ENCODE measurements around the gene IRF2BP1. TPM values are rescaled to one million over a fixed set of nuclear protein-coding genes. Genes with fewer than 3 reads are reported as not detected.
"Not testable (repeated sequence)": the region's sequence is repeated elsewhere in the genome, so short reads cannot be mapped to it uniquely, and the experiment has no call there.

Gene IRF2BP1
- total RNA-seq, 1 donor from 2014 or later, result 33.8 TPM

DNA sequence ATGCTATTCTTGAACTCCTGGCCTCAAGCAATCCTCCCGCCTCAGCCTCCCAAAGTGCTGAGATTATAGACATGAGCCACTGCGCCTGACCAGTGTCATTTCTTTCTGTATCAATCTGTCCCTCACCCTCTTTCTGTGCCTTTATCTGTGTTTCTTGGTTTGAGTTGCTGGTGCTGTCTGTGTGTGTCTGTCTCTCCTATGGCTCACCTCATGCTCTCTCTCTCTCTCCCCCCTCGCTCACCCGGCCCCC is 9.9 kb downstream of the IRF2BP1 start:
- H3K4me1 Mint-ChIP-seq, result peaks cover 11% of the 10 kb centered on the region
- TF ChIP-seq CTCF (IDR thresholded peaks at IDR 0.05; ENCODE audit: unreplicated experiment), result no peak
- H3K27me3 Mint-ChIP-seq (ENCODE audit: low read depth), result peaks cover 2% of the 10 kb centered on the region
- peak overlapping the region; percentile 60 for H3K4me3 Mint-ChIP-seq
- H3K9me3 Mint-ChIP-seq, result no peaks in the 10 kb centered on the region
- H3K36me3 Mint-ChIP-seq, result no peaks in the 10 kb centered on the region
- DNase-seq (ENCODE audit: low spot score in 2 of 2, unreplicated experiment in 2 of 2), result no peak
- H3K27ac Mint-ChIP-seq, result peak overlapping the region; percentile 43

DNA sequence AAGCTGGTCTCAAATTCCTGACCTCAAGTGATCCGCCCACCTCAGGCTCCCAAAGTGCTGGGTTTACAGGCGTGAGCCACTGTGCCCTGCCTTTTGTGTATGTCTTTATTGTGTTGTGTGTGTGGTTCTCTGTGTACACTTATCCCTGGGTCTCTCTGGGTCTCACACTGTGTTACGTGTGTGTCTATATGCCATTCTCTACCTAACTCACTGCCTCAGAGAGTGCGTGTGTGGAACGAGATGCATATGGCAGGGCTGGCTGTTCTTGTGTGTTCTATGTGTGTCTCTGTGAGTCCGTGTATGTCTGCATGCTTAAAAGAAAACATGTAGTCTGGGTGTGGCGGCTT is 11.3 kb downstream of the IRF2BP1 start:
- Mint-ChIP-seq H3K4me1 (peaks cover 11% of the 10 kb centered on the region), H3K27ac (no peak overlapping the region), H3K4me3 (no peak overlapping the region), H3K27me3 (ENCODE audit: low read depth) (peaks cover 2% of the 10 kb centered on the region), H3K36me3 (no peaks in the 10 kb centered on the region), H3K9me3 (no peaks in the 10 kb centered on the region)
- no peak for DNase-seq (ENCODE audit: low spot score in 2 of 2, unreplicated experiment in 2 of 2)
- no peak for TF ChIP-seq CTCF (IDR thresholded peaks at IDR 0.05; ENCODE audit: unreplicated experiment)

GRCh38 chr19:45873219-45873772 is 12.6 kb downstream of the IRF2BP1 start:
- Mint-ChIP-seq H3K27ac (no peak overlapping the region), H3K9me3 (no peaks in the 10 kb centered on the region), H3K27me3 (ENCODE audit: low read depth) (peaks cover 2% of the 10 kb centered on the region), H3K4me1 (peaks cover 11% of the 10 kb centered on the region), H3K4me3 (no peak overlapping the region), H3K36me3 (no peaks in the 10 kb centered on the region)
- no peak for TF ChIP-seq CTCF (IDR thresholded peaks at IDR 0.05; ENCODE audit: unreplicated experiment)
- DNase-seq (ENCODE audit: low spot score in 2 of 2, unreplicated experiment in 2 of 2), result no peak

- Mint-ChIP-seq H3K27ac (no peak overlapping the region), H3K4me3 (no peak overlapping the region), H3K27me3 (ENCODE audit: low read depth) (peaks cover 9% of the 10 kb centered on the region), H3K9me3 (no peaks in the 10 kb centered on the region), H3K36me3 (no peaks in the 10 kb centered on the region), H3K4me1 (peaks cover 10% of the 10 kb centered on the region)
- DNase-seq (ENCODE audit: low spot score in 2 of 2, unreplicated experiment in 2 of 2), result no peak
- no peak for TF ChIP-seq CTCF (IDR thresholded peaks at IDR 0.05; ENCODE audit: unreplicated experiment)
Measured at GRCh38 chr19:45872095-45872919, 13.6 kb downstream of the IRF2BP1 start.

DNA sequence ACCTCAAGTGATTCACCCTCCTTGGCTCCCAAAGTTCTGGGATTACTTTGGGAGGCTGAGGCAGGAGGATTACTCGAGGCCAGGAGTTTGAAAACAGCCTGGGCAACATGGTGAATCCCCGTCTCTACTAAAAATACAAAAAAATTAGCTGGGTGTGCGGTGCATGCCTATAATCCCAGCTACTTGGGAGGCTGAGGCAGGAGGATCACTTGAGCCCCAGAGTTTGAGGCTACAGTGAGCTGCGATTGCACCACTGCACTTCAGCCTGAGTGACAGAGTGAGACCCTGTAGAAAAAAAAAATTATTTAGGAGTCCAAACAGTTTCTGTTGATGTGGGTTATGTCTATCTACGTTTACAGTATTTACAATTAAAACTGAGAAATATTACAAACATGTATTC is 15.1 kb downstream of the IRF2BP1 start:
- no peak for DNase-seq (ENCODE audit: low spot score in 2 of 2, unreplicated experiment in 2 of 2)
- Mint-ChIP-seq H3K4me3 (no peak overlapping the region), H3K4me1 (no peaks in the 10 kb centered on the region), H3K27ac (no peak overlapping the region), H3K27me3 (ENCODE audit: low read depth) (peaks cover 24% of the 10 kb centered on the region), H3K36me3 (no peaks in the 10 kb centered on the region), H3K9me3 (no peaks in the 10 kb centered on the region)
- TF ChIP-seq CTCF (IDR thresholded peaks at IDR 0.05; ENCODE audit: unreplicated experiment), result no peak

DNA sequence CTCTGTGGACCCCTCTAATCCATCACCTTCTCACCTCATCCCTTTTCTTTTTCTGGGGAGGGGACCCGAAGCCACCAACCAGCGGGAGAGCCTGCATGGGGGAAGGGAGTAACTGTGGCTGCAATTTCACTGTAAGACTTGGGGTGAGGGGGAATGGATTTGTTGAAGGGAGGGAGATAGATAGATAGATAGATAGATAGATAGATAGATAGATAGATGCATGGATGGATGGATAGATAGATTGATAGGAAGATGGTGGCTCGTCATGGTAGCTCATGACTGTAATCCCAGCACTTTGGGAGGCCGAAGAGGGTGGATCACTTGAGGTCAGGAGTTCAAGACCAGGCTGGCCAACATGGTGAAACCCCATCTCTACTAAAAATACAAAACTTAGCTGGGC is 18.7 kb downstream of the IRF2BP1 start:
- not testable (repeated sequence) for H3K36me3 Mint-ChIP-seq; DNase-seq (ENCODE audit: low spot score in 2 of 2, unreplicated experiment in 2 of 2); H3K27ac Mint-ChIP-seq; H3K4me3 Mint-ChIP-seq; H3K4me1 Mint-ChIP-seq; H3K9me3 Mint-ChIP-seq
- H3K27me3 Mint-ChIP-seq (ENCODE audit: low read depth), result peaks cover 47% of the 10 kb centered on the region
